Activated naive CD4-positive, alpha-beta T cell treated with anti-CD3 and anti-CD28 coated beads, Interleukin-2, amount 50 U/mL, for 72 hours (primary cell): ENCODE measurements around the gene VAC14. TPM values are rescaled to one million over a fixed set of nuclear protein-coding genes. Genes with fewer than 3 reads are reported as not detected.
"Not testable (repeated sequence)": the region's sequence is repeated elsewhere in the genome, so short reads cannot be mapped to it uniquely, and the experiment has no call there.

ENCODE experiments used
- ATAC-seq, 2 donors: fragments of 150-1000 bp; cut with Tn5 transposase; 2 replicates each; pipeline ENCODE4 v1.10.0; 2021; ENCODE audit warnings: mild to moderate bottlenecking in 2 of 2, moderate library complexity in 2 of 2
- DNase-seq, 2 donors: peaks; one replicate each; pipeline ENCODE4 v3.0.0; 2021 to 2022; ENCODE audit warnings: low spot score in 2 of 2
- H3K27ac Mint-ChIP-seq, 2 donors: one replicate each; pipeline ENCODE4 v1.8.0; 2022; ENCODE audit warnings: mild to moderate bottlenecking in 2 of 2, mixed read lengths in 2 of 2
- H3K36me3 Mint-ChIP-seq, 2 donors: one replicate each; pipeline ENCODE4 v1.8.0; 2022; ENCODE audit warnings: mixed read lengths in 2 of 2
- H3K9me3 Mint-ChIP-seq, 2 donors: one replicate each; pipeline ENCODE4 v1.8.0; 2022; ENCODE audit warnings: mixed read lengths in 2 of 2
- total RNA-seq, 2 donors: library from RNA; stranded (reverse); gene quantifications; one replicate each; pipeline ENCODE4 v1.2.3, GENCODE V29; 2022

The VAC14 gene
- total RNA-seq, 2 donors from 2014 or later = 22.5 to 28.8 TPM

DNA sequence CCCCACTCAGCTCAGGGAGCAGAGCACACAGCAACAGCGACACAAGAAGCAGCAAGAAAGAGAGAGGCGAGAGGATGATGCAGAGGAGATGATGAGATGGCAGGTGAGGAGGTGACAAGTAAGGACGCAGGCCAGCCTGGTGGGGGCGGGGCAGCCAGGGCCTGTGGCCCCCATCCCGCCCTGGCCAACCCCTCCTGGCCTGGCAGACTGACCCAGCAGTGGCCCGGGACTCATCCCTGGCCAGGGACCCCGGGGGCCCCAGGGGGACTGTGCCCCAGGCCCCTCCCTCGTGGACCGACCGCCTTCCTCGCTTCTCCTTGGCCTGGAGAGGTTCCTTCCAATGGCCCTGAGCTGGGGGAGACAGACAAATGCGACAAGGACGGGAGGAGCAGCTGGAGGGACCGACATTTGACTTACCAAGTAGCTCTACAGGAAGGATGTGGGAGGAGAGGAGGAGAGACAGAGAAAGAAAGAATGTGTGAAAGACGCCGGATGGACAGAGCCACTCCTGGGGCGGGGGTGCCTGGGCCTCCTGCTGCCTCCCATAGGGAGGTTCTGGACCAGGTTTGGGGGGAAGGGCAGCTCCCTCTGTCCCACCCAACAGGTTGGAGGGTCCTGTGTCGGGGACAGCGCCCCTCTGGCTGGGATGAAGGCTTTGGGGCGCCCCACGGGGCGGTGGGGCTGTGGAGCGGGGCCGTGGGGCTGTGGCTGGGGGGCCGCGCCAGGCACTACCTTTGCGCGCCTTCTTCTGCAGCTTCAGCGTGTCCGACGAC, 121.9 kb downstream of the VAC14 start:
- ATAC-seq = no peak
- DNase-seq = no peak
- no peaks in the 10 kb centered on the region for H3K9me3 Mint-ChIP-seq

DNA sequence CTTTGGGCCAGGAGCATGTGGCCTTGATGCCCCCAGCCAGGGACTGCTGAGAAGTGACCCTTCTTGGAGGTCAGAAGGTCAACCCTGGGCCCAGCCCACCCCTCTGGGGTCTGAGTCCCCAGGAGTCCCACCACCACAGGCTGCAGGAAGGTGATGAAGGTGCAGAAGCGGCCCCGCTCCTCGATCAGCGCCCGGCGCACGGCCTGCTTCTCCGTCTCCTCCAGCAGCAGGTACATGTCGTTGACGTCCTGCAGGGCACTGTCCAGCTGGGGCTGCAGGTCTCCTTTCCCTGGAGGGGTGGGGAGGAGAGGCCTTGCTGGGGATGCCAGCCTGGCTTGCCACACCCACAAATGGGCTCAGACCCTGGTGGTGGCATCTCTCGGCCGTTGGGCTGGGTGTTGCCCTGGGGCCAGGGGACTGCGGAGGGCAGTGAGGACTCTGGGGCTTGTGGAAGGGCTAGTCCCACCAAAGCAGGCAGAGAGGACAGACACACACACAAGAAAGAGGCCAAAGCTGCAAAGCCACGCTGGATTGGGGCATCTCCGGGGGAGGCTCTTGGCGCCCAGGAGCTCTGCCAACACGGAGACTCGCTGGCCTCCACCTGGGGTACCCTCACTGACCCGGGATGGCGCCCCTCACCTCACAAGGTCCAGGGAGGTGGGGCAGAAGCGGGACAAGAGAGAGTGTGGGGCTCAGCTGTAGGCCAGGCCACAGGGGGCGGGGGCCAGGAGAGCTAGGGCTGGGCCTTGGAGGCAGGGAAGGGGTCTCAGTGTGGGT, 122.6 kb downstream of the VAC14 start:
- no peak for ATAC-seq
- H3K9me3 Mint-ChIP-seq = no peaks in the 10 kb centered on the region
- DNase-seq = no peak
- no peaks in the 10 kb centered on the region for H3K36me3 Mint-ChIP-seq
- no peak overlapping the region for H3K27ac Mint-ChIP-seq

More for the DNA sequence above, 121.9 kb downstream of the VAC14 start:
- Mint-ChIP-seq H3K36me3 (no peaks in the 10 kb centered on the region), H3K27ac (no peak overlapping the region)

DNA sequence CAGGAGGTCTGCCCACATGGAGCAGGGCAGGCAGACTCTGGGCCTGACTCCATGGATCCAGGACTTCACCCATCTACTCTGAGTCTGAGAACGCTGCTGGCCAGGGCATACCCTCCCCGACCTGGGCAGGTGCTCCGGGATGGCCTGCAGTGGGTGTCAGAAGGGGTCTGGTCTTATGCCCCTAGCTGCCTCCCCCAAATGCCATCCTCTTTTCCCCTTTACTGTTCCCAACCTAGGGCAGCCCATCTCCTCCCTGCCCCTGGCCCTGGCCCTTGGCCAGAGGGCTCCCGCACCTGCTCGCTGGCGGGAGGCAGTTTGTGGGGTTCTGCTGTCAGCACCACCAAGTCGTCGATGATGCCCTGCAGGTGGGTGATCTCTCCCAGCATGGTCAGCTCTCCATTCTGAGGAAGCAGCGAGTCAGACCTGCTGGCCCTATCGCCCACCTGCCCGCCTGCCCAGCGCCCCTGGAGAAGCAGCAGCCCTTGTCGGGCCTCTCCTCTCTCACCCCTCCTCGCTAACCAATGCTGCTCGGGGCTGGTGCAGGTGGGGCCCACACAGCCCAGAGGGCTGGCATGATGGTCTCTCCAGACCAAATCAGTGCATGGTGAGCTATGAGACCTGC, 123.3 kb downstream of the VAC14 start:
- DNase-seq = no peak
- Mint-ChIP-seq H3K27ac (no peak overlapping the region), H3K36me3 (no peaks in the 10 kb centered on the region), H3K9me3 (no peaks in the 10 kb centered on the region)
- ATAC-seq = no peak

DNA sequence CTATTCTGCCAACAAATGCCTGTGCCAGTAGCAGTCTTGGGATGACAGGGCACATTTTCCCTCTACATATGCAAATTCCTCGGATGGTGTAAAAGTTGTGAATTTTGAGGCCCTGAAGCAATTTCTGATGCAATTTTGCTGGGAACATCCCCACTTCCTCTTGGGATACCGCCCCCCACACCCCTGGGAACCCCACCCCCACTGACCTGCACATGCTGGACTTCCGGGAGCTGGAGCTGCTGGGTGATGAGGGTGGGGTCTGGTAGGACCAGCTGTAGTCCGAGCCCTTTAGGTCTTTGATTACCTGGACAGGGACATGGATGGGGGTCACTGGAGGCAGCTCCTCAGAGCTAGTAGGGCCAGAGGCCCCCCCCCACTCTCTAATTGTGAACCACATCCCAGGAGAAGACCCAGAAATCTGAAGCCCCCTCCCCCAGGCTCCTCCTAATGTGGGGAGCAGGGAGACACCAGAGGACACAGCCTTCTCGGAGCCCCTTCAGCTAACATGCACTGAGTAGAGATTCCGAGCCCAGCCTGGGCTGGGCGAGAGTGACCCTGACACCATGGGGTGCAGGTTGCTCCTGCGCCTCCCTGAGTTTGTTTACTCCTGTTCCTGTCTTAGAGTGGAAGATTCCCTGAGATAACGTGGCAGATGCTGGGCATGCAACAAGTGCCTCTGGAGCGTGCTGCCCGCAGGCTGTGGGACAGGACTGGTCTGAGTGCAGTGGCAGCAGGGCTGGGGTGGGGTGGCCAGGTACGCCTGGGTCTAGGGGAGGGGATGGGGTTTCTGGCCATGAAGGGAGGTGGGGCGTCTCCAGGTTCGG, 124.1 kb downstream of the VAC14 start:
- Mint-ChIP-seq H3K27ac (no peak overlapping the region), H3K9me3 (no peaks in the 10 kb centered on the region), H3K36me3 (no peaks in the 10 kb centered on the region)
- no peak for DNase-seq
- ATAC-seq = no peak

DNA sequence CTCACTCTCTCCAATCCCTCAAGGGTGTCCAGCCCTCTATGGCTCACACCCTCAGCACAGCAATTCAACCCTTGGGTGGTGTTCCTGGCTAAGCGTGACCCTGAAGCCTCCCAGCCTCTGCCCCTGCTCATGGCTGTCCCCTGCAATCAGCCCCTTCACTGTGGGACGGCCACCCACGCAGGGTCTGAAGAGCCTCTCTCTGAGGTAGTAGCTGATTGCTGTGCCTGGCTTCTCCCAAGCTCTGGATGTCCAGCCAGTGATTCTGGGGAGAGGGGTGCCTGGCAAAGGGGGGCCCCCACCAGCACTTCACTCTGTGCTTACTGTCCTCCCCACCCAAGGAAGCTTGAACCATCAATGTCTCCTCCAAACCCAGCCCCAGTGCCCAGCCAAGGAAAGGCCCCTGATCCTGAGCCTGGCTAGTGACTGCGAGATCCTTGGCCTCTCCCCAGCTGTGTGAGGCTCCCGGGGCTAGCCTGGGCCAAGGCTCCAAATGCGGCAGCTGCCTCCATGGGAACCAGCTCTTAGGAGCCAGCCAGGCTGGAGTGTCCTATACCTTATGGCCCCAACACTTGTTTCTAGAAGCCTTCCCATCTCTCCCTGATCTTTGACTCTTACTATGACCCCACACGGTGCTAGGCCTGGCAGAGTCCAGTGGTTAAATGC, 125.0 kb downstream of the VAC14 start:
- no peak overlapping the region for H3K27ac Mint-ChIP-seq

DNA sequence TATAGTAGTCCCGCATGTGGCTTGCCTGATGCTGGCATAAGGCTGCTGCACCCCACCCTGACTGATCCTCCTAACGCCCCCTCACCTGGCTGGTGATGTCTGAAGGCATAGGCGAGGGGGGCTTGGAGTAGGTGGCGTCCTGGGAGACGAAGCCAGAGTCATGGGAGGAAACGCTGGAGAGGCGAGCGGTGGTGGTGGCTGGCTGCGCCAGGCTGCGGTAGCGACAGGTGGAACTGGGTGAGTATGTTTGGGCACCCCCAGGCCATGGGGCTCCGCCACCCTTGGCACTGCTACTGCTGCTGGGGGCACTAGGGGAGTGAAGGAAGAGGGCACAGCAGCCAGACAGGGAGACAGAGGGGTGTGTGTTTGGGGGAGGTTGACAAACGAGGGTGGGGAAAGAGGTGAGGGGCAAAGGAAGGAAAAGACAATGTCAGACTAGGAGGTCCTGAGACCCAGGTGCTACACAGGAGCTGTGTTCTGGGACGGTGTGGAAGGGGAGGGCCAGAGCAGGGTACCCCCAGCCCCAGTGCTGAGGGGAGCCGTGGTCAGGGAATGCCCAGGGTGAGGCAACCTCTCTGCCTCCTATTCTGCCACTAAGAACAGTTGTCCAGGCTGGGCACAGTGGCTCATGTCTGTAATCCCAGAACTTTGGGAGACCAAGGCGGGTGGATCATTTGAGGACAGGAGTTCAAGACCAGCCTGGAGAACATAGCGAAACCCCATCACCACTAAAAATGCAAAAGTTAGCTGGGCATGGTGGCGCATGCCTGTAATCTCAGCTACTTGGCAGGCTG, 126.5 kb downstream of the VAC14 start:
- ATAC-seq (no peak), DNase-seq (no peak)
- no peaks in the 10 kb centered on the region for H3K36me3 Mint-ChIP-seq
- no peaks in the 10 kb centered on the region for H3K9me3 Mint-ChIP-seq
- H3K27ac Mint-ChIP-seq = no peak overlapping the region

More for the DNA sequence above, 125.0 kb downstream of the VAC14 start:
- H3K36me3 Mint-ChIP-seq = no peaks in the 10 kb centered on the region
- no peaks in the 10 kb centered on the region for H3K9me3 Mint-ChIP-seq
- no peak for ATAC-seq
- DNase-seq = no peak

DNA sequence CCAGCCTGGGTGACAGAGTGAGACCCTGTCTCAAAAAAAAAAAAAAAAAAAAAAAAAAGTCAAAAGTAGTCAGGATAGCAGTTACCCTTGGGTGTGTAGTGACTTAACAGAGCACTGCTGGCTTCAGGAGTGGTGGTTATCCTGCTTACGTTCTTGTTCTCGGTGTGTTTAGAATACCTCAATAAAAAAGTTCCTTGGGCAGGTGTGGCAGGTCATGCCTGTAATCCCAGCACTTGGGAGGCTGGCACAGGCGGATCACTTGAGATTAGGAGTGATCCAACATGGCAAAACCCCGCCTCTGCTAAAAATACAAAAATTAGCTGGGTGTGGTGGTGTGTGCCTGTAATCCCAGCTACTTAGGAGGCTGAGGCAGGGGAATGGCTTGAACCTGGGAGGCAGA, 130.0 kb downstream of the VAC14 start:
- not testable (repeated sequence) for ATAC-seq, H3K36me3 Mint-ChIP-seq, H3K9me3 Mint-ChIP-seq, DNase-seq, H3K27ac Mint-ChIP-seq

DNA sequence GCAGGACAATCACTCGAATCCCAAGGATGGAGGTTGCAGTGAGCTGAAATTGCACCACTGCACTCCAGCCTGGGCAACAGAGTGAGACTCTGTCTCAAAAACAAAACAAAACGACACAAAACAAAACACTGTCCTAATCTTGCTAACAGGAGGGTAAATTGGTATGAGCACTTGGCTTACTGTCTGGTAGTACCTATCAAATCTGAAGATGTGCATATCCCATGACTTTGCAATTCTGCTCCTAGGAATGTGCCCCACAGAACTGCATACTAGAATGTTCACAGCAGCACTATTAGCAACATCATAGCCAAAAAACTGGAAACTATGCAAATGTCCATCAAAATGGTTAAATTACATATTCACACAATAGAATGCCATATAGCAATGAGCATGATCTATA, 130.8 kb downstream of the VAC14 start:
- no peaks in the 10 kb centered on the region for H3K9me3 Mint-ChIP-seq
- no peaks in the 10 kb centered on the region for H3K36me3 Mint-ChIP-seq
- no peak for ATAC-seq
- no peak overlapping the region for H3K27ac Mint-ChIP-seq
- no peak for DNase-seq

DNA sequence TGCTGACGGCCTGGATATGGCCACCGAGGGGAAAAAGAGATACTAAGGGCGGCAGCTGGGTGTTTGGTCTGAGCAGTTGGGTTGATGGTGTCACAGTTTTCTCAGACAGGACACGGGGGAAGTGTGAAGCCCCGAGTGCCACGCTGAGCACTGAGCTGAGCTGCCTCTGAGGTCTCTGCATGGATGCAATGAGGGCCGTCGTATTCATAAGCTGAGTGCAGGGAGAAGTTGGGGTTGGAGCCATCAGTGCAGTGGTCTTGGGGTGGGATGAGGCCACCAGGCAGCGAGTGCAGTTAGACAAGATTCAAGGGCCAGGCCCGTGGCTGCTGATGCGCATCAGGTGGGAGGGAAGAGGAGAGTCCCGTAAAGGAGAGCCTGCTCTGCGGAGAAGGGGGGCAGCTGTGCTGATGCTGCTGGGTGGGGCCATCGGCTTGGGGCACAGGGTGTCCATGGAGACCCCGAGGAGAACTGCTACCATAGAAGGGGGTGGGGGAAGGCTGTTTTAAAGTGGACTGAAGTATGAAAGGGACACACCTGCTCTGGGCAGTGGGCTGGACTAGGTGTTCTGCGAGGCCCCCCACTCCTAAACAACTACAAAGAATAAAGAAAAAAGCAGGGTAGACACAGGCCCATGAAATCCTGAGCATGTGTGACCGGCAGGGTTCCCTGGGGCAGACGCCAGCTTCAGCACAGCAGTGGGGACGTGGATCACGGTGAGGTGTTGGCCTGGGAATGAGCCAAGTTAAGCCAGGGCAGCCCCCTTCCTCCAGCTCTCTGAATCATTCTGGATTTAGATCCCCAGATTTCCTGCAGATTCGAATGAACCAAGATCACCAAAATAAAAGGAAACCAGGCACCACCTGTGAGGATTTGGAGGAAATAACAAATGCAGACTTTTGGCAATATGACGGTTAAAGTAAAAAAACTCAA, 134.9 kb downstream of the VAC14 start:
- H3K27ac Mint-ChIP-seq = no peak overlapping the region
- ATAC-seq (no peak), DNase-seq (no peak)
- no peaks in the 10 kb centered on the region for H3K36me3 Mint-ChIP-seq
- no peaks in the 10 kb centered on the region for H3K9me3 Mint-ChIP-seq

DNA sequence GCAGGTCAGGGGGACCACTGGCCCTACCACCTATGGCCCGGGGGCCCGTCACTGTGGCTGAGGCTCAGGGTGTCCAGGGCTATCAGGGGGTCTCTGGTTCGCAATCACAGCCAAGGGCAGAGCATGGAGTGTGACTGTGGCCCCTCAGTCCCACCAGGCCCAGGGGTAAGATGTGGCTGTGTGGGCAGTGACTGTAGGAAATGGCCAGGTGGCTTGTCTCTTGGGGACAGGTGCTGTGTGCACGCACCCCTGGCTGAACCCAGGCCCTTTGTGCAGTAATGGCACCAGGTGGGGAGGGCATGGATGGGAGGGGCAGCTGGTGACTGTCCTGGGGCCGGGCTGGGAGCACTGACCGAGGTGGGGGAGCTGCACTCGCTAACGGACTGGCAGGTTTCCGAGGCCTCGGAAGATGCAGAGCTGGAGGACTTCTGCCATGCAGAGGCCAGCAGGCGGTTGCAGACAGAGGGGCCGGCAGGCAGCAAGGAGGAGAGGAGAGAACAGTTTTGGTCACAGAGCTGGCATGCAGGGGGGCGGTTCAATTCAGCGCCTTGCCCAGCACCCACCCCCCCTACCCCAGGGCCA, 135.8 kb downstream of the VAC14 start:
- H3K36me3 Mint-ChIP-seq = no peaks in the 10 kb centered on the region
- ATAC-seq (no peak), DNase-seq (no peak)
- no peaks in the 10 kb centered on the region for H3K9me3 Mint-ChIP-seq
- H3K27ac Mint-ChIP-seq = peak overlapping the region in 1 of 2 donors; percentile 60

DNA sequence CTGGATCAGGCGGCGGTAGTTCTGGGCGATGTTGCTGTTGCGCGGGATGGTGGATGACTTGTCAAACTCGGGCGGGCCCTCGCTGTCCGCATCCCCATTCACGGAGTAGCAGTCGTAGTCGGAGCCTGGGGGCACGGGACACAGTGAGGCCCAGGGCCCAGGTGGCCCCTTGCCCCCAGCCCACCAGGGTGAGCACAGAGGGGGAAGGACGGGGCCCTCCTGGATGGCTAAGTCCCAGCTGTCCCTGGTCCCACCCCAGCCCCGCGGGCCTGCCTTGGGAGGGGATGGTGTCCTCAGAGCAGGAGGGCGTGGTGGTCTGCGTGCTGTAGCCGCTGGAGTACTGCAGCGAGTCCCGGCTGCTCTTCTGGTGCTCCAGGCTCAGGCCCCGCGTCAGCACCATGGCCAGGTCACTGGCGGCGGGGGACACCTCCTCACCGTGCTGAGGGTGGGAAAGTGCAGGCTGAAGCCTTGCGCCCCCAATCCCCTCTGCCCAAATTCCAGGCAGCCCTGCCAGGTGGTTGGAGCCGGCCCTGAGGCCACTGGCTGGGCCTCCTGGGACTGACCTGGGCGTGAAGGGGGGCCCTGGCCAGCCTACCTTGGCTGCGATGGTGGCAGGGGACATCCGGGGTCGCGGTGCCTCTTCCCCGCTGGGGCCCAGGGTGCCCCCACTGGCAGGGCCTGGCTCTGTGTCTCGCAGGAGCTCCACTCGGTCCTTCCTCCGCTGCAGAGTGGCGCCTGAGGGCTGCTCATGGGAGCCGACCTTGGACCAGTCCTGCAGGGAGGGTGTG, 136.4 kb downstream of the VAC14 start:
- H3K27ac Mint-ChIP-seq = no peak overlapping the region
- ATAC-seq = no peak

DNA sequence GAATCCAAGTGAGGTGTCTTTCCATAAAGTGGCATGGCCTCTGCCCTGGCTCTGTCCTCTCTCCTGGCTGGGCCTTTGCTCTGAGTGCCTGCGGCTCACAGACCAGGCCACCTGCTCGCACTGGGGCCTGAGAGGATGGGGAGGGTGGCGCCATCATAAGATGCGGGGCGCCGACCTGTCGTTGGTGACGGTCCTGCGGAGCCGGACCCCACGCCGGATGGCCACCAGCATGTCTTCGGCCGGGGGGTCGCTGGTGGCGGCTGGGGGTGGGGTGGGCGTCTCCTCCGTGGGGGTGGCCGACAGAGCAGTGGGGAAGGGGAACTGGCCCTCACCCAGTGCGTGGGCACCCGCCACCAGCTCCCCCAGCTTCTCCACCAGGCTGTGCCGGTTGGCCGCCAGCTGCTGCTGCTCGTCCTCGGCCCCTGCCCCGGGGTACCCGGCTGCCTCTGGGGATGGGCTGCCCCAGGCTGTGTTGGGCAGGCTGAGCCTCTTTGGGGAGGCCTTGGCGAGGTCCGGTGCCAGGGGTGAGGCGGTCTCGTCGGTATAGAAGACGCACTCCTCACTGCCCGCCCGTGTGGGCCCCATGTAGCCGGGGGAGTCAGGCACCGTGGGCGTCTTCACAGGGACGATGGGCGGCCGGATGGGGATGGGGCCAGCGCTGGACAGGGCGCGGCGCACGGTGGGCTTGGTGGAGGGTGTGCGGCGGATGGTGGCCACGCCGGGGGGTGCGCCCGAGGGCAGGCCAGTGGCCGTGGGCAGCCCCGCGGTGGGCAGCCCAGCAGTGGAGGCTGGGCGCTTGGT, 137.2 kb downstream of the VAC14 start:
- ATAC-seq = no peak

More for the DNA sequence above, 136.4 kb downstream of the VAC14 start:
- Mint-ChIP-seq H3K9me3 (no peaks in the 10 kb centered on the region), H3K36me3 (no peaks in the 10 kb centered on the region)
- no peak for DNase-seq

DNA sequence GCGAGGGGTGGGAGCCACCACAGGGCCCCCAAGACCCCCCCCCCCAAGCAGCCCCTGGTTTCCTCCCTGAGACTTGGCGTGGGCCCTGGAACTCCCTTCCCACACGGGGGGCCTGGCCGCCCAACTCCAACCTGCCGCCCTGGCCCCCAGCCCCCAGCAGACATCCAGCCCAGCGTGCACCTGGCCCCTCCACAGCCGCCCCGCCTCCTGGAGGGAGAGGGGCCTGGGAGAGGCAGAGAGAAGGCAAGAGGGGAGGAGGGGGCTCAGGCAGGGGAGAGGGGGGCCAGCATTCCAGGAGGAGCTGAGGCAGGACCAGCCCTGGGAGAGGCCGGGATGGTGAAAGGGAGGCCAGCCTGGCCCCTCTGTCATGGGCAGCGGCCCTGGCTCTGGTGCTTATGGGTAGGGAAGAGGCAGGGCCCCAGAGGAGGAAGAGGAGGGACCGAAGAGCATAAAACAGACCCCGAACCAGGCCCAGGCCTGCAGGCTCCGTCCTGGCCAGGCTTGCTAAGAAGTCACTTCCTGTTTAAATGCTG, 137.9 kb downstream of the VAC14 start:
- DNase-seq = no peak
- Mint-ChIP-seq H3K36me3 (no peaks in the 10 kb centered on the region), H3K9me3 (no peaks in the 10 kb centered on the region), H3K27ac (no peak overlapping the region)
- no peak for ATAC-seq

More for the DNA sequence above, 137.2 kb downstream of the VAC14 start:
- DNase-seq = no peak
- H3K27ac Mint-ChIP-seq = no peak overlapping the region
- no peaks in the 10 kb centered on the region for H3K36me3 Mint-ChIP-seq
- no peaks in the 10 kb centered on the region for H3K9me3 Mint-ChIP-seq
